ENCODE data around the gene CELF1. TPM values are rescaled to one million over a fixed set of nuclear protein-coding genes. Genes with fewer than 3 reads are reported as not detected.

CELF1 gene
- total and polyA plus RNA-seq, 2 experiments from 2014 or later, result 124 to 233 TPM

GRCh38 chr11:47518212-47518964, 34.5 kb downstream of the CELF1 start:
- Histone ChIP-seq H3K79me2 (replicated peaks; ENCODE audit: insufficient read depth) (peaks cover 100% of the 10 kb centered on the region), H3K36me3 (ENCODE audit: insufficient read depth) (no peaks in the 10 kb centered on the region), H3K4me3 (no peak overlapping the region), H3K4me2 (no peak overlapping the region), H3K9me2 (ENCODE audit: insufficient read depth) (no peaks in the 10 kb centered on the region), H3K4me1 (ENCODE audit: insufficient read depth) (peaks cover 38% of the 10 kb centered on the region), H4K20me1 (replicated peaks; ENCODE audit: insufficient read depth) (peaks cover 74% of the 10 kb centered on the region), H3F3A (replicated peaks; ENCODE audit: low read depth) (no peaks in the 10 kb centered on the region), H2AFZ (no peak overlapping the region), H3K27ac (ENCODE audit: low read depth) (peak overlapping the region; percentile 10; the same call in 1 of the 2 replicates), H3K27me3 (ENCODE audit: insufficient read depth) (no peaks in the 10 kb centered on the region)
- no peak for TF ChIP-seq STAT1 (IDR thresholded peaks at IDR 0.05; ENCODE audit: unreplicated experiment)
- Mint-ChIP-seq H3K4me3 (no peak overlapping the region), H3K4me1 (peaks cover 37% of the 10 kb centered on the region), H3K9me3 (no peaks in the 10 kb centered on the region), H3K27me3 (ENCODE audit: insufficient read depth, low read depth, poor library complexity) (peaks cover 15% of the 10 kb centered on the region), H3K27ac (peak overlapping the region; percentile 1; the same call in 1 of the 2 replicates), H3K36me3 (ENCODE audit: low read depth) (no peaks in the 10 kb centered on the region; the same call in 2 of the 3 replicates)
- DNase-seq (ENCODE audit: low spot score) (no peak), ATAC-seq (no peak)

DNA sequence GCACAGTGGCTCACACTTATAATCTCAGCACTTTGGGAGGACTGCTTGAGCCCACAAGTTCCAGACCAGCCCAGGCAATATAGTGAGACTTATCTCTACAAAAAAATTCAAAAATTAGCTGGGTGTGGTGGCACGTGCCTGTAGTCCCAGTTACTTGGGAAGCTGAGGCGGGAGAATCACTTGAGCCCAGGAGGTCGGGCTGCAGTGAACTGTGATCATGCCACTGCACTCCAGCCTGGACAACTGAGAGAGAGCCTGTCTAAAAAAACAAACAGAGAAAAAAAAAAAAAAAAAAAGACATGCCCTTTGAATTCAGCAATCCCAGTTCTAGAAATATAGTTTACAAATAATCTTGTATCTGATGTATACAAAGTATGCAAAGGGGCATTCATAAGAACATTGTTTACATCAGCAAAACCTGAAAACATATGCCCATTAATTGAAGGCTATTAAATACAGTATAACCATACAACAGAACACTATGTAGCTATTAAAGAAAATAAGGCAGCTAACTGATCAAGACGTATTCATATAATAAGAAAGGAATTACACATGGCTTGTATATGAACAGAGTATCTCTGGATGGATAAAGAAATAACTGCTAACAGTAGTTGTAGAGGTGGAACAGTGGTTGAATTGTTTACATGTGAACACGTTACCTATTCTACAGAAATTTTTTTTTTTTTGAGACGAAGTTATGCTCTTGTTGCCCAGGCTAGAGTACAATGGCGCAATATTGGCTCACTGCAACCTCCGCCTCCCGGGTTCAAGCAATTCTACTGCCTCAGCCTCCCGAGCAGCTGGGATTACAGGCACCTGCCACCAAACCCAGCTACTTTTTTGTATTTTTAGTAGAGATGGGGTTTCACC, 35.7 kb downstream of the CELF1 start:
- H3K27ac Mint-ChIP-seq, result no peak overlapping the region
- Histone ChIP-seq H3K9me2 (ENCODE audit: insufficient read depth) (no peaks in the 10 kb centered on the region), H3K4me1 (ENCODE audit: insufficient read depth) (peaks cover 37% of the 10 kb centered on the region), H3K79me2 (replicated peaks; ENCODE audit: insufficient read depth) (peaks cover 100% of the 10 kb centered on the region), H3K4me3 (no peak overlapping the region), H3K27ac (ENCODE audit: low read depth) (peak overlapping the region; percentile 58; the same call in 1 of the 2 replicates), H3K4me2 (no peak overlapping the region), H3K27me3 (ENCODE audit: insufficient read depth) (no peaks in the 10 kb centered on the region), H3F3A (replicated peaks; ENCODE audit: low read depth) (no peaks in the 10 kb centered on the region), H2AFZ (no peak overlapping the region), H4K20me1 (replicated peaks; ENCODE audit: insufficient read depth) (peaks cover 62% of the 10 kb centered on the region), H3K36me3 (ENCODE audit: insufficient read depth) (no peaks in the 10 kb centered on the region)
- H3K4me1 Mint-ChIP-seq, result peaks cover 36% of the 10 kb centered on the region
- H3K36me3 Mint-ChIP-seq (ENCODE audit: low read depth), result no peaks in the 10 kb centered on the region; the same call in 2 of the 3 replicates
- DNase-seq (ENCODE audit: low spot score) (no peak), ATAC-seq (no peak)
- H3K9me3 Mint-ChIP-seq, result no peaks in the 10 kb centered on the region
- H3K27me3 Mint-ChIP-seq (ENCODE audit: insufficient read depth, low read depth, poor library complexity), result peaks cover 15% of the 10 kb centered on the region
- no peak overlapping the region for H3K4me3 Mint-ChIP-seq
- TF ChIP-seq POLR2AphosphoS5 (IDR thresholded peaks at IDR 0.05; ENCODE audit: low read depth) (no peak), REST (IDR thresholded peaks at IDR 0.05; ENCODE audit: unreplicated experiment) (no peak), NANOG (IDR thresholded peaks at IDR 0.05; ENCODE audit: borderline replicate concordance) (no peak), JUNB (IDR thresholded peaks at IDR 0.05; ENCODE audit: unreplicated experiment) (no peak), CTCF (conservative IDR thresholded peaks at IDR 0.05; ENCODE audit: low read depth in 2 of 2) (no peak), EZH2phosphoT487 (IDR thresholded peaks at IDR 0.05; ENCODE audit: unreplicated experiment) (no peak), ZNF331 (CRISPR knock-in tag; IDR thresholded peaks at IDR 0.05; ENCODE audit: low read depth) (no peak), ZNF114 (CRISPR knock-in tag; IDR thresholded peaks at IDR 0.05) (no peak)

All from GM23338 (cell line).